Measurements from ENCODE around the gene SS18L1.
"Not testable (repeated sequence)": the region's sequence is repeated elsewhere in the genome, so short reads cannot be mapped to it uniquely, and the experiment has no call there.

Gene SS18L1

DNA sequence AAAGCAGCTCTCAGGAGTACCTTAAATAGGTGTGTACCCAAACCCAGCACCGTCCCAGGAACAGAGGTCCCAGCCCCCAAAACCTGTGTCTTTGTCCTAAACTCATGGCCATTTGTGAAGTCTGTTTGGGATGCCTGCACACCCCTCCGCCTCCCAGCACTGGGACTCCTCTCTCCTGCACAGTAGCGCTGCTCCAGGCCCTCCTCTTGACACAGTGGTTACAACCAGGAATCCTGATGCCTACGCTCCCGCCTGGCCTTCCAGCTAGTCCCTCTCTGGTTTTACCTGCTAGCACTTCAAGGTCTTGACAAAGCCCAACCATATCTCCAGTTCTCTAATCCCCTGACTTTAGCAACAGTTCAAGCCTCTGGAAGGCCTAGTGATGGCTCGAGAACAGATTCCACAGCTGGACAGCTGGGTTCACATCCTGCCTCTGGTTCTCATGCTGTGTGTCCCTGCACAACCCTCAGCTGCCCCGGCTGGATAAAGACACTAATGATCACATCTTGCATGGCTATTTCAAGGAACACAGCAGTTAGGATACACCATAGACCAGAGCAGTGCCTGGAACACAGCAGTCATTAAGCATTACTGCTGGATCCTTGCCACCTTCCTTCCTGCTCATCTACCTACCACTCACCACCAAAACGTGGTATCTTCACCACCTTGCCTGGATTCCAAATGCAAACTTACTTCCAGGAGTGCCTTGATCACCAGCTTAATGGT, 5.9 kb upstream of the SS18L1 start:
- no peak for DNase-seq (ENCODE audit: low read depth)

DNA sequence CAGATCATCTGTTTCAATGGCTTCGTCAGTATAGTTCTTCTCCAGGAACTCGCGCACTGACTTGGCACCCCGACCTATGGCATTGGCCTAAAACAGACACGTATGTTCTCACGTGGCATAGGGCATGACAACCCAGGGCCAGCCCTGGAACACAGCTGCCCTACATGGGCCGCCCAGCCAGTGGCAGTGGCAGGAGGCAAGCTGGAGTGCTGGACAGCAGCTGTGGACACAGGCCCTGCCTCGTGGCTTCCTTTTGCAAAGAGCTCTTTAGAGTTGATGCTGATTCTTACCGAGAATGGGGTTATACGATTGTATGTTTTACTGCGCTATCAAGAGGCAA, 5.4 kb upstream of the SS18L1 start:
- no peak for DNase-seq (ENCODE audit: low read depth)

DNA sequence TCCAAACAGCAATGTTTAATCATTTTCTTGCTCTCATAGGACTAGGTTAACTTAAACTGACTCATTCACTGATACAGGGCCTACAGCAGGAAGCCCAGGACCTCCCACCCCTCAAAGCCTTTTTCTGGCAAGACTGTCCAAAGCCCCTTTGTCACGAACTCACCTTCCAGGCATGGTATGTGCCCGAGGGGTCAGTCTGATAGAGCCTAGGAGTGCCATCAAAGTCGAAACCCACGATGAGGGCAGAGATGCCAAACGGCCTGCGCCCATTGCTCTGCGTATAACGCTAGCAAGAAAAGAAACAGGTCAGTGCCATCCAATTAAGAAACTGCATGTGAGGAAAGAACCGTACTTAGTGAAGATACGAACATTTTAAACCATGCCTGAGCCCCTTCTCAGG, 4.7 kb upstream of the SS18L1 start:
- DNase-seq (ENCODE audit: low read depth) = no peak

DNA sequence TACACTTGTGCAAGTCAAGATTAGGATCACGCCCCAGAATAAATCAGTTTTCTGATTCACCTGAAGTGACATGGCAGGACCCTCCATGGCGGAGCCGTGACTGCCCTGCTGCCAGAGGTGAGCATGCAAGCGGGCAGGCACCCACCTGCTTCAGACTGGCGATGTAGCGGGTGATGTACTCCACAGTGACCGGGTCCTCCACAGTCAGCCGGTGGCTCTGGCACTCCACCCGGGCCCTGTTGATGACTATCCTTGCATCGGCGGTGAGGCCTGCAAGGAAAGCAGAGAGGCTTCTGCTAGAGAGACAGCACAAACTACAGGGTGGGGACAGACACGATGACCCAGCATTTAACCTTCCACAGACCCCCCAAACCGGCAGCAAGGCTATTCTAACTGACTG, 3.9 kb upstream of the SS18L1 start:
- no peak for DNase-seq (ENCODE audit: low read depth)

DNA sequence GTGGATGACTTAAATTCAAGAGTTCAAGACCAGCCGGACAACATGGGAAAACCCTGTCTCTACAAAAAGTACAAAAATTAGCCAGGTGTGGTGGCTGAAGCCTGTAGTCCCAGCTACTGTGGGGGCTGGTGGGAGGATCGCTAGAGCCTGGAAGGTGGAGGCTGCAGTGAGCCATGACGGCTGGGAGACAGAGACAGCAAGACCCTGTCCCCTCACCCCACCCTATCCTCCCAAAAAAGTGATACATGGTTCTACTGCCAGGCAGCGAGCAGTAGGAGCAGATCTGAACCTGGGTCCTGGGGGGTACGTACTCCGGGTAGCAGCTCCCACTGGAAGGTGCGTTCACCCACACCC, 2.5 kb upstream of the SS18L1 start:
- no peak for DNase-seq (ENCODE audit: low read depth)

DNA sequence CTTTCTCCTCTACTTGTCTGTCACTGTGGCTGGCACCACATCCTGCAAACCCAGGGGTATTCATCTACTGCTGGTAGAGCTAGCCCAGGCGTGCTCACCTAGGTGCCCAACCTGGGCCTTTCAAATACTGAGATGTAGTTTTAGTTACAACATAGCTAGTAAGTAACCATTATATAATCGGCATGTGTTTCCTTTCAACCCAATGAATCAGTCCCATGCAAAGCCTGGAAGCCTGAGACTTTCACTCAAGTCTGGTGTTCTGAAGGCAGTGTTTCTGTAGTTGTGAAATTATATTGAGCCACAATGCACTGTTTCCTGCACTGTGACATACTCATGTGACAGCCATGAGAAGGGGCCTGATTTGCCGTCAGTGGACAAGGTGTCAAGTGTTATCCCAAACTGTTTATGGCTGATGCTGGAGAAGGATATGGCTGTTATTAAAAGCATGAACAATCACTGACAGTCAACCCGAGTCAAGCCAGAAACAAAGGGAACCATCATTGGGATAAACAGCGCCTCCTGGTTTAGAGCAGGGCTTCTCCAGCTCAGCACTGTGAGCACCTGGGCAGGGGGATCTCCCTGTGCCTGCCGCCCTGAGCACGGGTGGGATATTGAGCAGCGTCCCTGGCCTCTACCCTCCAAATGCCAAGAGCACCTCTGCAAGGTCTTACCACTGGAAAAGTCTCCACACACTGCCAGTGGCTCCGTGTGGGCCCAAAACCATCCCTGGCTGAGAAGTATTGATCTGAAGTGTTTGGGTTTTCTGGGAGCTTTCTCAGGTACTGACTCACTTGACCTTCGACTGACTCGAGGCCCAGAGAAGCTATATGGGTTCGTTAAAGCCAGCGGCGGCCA, 1.9 kb upstream of the SS18L1 start:
- DNase-seq (ENCODE audit: low read depth) = no peak

DNA sequence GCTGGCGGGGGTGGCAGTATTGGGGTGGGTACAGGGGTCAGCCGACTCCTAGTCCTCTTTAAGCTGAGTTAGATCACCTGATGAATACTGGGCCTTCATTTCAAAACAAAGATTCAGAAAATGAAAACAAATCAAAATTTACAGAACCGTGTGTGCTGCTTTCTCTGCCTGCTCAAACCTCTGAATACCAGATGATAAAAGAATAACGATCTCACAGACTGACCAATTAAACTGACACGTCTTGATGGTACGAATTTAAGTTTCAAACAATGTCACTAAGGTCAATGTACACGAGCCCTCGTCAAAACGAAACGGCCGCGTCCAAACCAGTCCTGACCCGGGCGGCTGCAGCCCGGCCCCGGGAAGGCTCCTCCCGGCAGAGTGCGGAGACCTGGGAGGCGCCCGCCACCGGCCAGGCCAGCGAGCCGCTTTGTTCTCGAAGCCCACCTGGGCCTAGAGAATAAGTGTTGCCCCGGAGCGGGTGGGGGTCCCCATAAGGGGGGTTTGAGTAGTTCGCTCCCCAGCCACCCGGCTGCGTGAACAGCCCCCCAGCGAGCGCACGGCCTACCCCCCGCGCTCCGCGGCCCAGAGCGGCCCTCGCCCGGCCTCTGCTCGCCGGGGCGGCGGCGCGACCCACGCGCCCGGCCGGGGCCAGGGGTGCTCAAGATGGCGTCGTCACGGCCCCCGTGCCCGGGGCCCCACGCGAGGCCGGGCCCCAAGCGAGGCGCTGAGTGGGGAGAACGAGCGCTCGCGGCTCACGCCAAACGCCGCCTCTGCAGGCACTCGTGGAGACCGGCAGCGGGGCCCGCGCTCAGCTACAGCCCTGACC, 1.1 kb upstream of the SS18L1 start:
- no peak for DNase-seq (ENCODE audit: low read depth)

DNA sequence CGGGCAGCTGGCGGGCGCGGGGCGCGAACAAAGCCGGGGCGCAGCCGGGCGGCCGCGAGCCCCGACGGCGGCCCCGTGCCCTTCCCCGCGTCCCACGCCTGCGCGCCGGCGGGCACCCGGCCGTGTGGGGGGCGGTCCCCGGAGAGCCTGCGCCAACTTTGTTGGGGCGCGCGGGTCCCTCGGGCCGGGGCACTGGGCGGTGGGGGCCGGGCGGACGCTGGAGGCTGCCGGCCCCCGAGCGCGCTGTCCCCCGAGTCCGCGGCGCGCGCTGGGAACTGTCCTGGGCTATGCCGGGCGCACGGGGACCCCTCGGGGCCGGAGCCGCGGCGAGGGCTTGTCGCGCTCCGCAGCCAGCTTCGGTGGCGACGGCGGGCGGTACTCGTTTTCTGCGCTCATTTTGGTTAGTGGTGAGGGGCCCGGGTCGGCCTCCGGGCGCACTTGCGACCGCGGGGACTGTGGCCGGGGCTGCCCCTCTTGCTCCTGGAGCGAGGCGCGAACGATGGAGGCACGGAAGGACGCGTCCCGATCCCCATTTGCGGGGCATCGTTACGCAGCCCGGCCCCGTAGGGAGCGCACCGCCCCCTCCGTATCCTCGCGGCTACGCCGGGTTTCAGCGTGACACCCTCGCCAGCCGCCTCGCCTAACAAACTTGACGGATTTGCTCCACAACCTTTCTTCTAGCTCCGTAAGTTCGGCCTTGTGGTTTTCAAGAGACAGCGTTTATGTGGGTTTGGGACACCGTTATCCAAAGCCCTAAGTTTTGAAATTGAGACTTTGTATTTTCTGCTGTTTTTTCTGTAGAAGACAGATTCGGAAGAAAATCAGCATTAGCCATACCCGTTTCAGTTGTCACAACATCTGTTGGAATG, 622 bp downstream of the SS18L1 start:
- DNase-seq (ENCODE audit: low read depth) = peak; percentile 35

DNA sequence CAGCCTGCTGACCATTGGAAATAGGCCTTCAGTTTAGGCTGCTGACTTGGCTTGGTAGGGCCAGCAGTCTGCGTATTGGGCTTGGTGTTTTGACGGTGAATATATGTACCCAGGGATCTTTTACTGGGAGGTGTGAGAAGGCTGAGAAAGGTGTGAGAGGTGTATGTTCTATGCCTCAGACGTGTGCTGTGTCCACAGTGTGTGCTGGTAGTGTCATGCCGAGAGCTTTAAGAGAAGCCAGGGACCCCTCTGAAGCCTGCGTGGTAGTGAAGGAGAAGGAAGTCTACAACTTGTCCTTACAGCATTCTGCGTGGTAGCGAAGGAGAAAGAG, 2.1 kb downstream of the SS18L1 start:
- DNase-seq (ENCODE audit: low read depth) = no peak

DNA sequence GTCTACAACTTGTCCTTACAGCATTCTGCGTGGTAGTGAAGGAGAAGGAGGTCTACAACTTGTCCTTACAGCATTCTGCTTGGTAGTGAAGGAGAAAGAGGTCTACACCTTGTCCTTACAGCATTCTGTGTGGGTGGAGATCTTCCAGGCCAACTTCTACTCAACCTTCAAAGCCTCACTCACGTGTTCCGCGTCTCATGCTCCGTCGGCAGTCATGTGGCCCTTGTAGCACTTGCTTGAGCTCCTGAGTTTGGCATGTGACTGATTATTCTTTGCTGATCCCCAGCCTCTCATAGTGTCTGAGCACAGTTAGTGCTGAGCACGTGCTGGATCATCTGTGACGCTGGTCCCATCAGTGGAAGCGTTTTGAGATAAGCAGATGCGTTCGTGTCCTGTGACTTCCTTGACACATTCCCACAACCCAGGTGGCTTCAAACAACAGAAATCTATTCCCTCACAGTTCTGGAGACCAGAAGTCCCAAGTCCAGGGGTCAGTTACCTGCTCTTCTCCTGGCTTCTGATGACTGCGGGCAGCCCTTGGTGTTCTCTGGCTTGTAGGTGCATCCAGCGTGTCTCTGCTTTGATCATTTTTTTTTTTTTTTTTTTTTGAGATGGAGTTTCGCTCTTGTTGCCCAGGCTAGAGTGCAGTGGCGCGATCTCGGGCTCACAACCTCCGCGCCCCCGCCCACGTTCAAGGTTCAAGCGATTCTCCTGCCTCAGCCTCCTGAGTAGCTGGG, 2.6 kb downstream of the SS18L1 start:
- DNase-seq (ENCODE audit: low read depth) = no peak

DNA sequence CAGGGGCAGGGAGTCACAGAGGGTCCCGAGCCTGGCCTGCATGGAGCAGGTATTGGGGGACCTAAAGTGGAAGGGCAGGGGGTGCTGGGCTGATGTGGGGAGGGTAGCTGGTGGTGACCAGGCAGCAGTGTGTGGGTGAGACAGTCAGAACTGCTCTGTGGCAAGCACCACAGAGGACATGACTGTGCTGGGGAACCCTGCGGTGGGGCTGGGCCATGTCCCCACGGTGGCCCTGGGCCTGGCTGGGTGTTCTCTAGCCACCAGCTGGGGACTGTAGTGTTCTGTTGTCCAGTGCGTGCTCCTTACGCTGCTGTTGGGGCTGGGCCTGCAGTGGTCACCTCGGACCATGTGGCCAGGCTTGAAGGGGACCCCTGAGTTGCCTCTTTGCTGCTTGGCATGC, 3.6 kb downstream of the SS18L1 start:
- no peak for DNase-seq (ENCODE audit: low read depth)

DNA sequence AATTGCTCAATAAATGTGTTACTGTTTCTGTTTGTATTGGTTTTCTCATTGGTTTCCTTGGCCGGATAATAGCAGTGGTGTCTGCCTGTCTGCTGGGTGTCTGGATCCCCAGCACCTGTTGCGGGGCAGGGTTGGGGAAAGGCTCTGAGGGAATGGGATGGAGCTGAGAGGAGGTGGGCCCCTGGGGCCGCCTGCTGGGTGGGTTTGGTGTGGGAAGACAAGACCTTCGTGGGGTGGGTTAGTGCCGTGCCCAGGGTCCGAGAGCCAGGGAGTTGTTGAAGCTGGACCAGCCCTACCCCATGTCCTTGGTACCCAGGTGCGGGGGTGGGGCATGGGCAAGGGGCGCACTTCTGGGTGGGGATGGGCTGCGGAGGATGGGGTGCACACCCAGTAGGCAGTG, 4.0 kb downstream of the SS18L1 start:
- no peak for DNase-seq (ENCODE audit: low read depth)

DNA sequence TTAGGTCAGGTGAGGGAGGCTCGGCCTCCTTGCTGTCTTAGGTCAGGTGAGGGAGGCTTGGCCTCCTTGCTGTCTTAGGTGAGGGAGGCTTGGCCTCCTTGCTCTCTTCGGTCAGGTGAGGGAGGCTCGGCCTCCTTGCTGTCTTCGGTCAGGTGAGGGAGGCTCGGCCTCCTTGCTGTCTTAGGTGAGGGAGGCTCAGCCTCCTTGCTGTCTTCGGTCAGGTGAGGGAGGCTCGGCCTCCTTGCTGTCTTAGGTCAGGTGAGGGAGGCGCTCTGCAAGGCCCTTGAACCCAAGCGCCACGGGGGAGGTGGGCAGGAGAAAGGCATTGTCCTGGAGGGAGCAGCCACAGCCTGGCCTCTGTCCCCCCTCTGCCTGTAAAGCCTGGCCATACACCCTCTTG, 4.8 kb downstream of the SS18L1 start:
- DNase-seq (ENCODE audit: low read depth) = not testable (repeated sequence)

DNA sequence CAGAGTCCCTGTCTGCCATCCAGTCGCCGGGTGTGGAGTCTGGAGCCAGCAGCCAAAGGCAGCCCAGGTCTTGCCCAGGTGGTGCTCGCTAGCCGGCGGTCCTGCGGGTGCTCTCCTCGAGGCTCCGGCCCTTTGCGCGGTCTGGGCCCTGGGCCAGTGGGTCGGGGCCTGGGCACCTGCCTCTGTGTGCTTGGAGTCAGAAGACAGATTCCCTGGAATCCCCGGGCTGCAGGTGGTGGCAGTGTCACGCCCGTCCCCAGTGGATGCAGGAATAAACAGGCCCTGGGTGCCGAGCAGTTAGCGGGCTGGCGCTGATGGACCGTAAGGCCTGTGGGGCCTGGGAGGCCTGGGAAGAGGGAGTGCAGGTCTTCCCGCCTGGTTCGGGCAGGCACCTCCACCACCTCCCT, 5.3 kb downstream of the SS18L1 start:
- no peak for DNase-seq (ENCODE audit: low read depth)

DNA sequence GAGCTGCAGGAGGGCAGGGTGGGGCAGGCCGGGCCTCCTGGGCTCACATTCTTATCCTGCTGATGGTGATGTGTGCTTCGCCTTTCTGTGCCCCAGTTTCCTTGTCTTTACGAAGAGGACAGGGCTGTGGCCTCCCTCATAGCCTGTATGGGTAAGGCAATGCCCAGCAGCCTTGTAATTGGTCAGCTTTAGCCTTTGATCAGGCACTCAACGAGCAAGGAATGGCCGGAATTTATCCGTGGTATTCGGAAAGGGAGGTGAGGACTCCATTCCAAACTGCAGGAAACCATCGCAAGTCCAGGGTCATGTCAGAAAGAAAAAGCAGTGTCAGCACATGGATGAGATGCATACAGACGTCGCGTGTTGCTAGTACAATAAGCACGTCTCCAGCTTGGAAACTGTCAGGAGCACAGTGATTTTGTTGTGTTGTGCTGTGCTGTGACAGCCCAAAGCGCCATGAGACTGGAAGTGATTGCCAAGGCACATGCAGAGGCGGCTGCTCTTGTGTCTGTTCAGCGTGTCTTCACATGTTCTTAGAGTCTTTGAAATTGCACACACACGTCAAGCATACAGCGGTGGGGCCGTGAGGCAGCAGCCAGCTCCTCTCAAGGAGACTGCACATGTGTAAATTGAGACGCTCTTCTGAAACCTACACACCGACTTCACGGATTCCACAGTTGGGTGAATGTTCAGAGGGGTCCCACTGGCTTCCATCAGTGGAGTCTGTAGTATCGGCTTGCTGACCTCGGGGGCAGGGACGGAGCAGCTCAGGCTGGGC, 6.2 kb downstream of the SS18L1 start:
- no peak for DNase-seq (ENCODE audit: low read depth)

DNA sequence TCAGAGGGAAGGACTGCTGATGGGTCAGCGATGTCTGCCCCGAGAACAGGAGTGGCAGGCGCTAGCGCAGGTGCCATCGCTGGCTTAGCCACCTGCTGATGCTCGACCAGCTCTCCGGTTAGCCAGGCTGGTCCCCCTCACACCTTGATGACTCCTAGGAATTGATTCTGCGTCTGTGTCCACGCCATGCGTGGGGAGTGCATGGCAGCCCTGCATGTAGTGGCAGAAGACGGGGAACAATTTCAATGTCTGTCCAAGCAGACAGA, 6.7 kb downstream of the SS18L1 start:
- no peak for DNase-seq (ENCODE audit: low read depth)

DNA sequence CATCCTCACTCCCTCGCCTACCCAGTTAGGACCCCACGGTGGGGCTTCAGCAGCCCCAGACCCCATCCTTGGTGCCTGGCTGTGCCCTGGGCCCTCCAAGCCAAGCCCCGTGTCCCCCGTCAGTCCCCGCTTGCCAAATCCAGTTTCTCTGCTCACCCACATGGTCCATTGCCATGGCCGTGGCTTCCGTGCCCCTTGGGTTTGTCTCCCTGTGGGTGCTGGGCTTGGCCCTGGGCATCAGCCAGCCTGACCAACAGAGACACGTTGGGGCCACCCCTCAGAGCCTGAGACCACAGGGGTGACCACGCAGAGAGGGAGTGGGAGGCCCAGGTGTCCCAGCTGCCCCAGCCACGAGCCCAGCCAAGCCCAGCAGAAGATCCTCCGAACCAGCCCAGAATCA, 7.7 kb downstream of the SS18L1 start:
- no peak for DNase-seq (ENCODE audit: low read depth)

DNA sequence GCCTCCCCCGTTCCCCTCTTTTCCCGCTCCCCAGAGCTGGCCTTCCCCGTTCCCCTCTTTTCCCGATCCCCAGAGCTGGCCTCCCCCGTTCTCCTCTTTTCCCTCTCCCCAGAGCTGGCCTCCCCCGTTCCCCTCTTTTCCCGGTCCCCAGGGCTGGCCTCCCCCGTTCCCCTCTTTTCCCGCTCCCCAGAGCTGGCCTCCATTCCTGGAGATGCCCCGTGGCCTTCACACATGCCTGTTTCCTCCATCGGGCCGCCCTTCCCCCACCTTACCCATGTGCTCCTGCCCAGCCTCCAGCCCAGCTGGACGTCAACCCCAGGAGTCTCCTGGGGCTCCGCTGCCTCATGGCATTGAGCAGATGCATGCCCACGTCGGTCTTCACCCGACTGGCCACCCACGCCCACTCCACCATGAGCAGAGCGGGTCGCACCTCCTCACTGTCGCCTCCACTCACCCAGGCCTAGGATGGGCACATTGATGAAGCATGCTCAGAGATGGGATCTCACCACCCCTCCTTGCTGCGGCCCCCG, 8.3 kb downstream of the SS18L1 start:
- DNase-seq (ENCODE audit: low read depth) = no peak

DNA sequence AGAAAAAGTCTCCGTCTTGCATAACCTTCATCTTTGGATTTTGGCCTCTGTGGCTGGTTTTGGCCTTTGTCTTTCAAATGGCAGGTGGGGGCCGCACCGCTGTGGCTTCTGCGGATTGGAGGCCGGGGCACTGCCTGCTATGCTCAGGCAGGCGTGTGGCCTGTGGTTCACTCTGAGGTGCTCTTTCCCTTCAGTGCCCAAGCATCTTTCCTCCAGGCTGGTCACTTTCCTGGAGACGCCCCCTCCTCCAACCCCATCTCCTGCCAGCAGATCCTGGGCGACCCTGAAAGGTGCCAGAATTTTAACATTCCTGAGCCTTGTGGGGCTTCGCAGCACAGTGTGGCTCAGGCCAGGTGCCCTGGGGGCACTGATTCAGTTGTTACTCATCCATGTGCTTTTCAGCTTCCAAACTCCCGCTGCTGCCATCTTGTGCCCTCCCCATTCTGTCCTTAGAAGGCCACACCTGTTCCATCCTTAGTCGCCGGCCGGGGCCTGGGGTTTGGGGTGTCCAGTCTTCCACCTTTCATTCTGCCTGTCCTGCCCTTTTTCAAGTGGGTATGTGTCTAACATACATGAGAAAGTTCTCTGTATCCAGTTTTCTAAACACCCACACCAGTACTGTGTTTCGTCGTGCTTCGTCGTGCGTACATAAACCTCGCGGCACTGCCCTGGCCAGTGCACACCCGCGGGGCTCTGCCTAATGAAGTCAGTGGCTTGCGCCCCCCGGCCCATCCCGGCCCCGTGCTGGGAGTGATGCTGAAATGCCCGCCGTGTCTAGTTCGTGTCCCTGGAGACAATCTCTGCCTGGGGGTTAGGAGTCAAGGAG, 12.1 kb downstream of the SS18L1 start:
- DNase-seq (ENCODE audit: low read depth) = no peak

DNA sequence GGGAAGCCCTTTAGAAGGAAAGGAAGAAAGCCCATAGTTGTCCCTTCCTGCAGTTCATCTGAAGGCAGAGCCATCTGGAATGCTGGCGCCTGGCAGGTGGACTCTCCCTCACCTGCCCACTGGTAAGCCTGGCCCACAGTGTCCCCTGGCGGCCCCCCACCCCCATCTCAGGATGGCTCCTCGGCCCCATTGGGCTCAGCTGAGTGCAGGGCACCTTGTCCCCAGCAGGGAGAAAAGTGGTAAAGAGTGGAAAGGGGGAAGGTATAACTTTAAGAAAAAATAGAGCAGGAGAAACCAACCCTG, 12.6 kb downstream of the SS18L1 start:
- no peak for DNase-seq (ENCODE audit: low read depth)
